ENCODE data around the gene SH3BGRL2.

GRCh38 chr6:79598012-79598411 lies 33.1 kb upstream of the SH3BGRL2 start:
- TF ChIP-seq, protein P1, sequence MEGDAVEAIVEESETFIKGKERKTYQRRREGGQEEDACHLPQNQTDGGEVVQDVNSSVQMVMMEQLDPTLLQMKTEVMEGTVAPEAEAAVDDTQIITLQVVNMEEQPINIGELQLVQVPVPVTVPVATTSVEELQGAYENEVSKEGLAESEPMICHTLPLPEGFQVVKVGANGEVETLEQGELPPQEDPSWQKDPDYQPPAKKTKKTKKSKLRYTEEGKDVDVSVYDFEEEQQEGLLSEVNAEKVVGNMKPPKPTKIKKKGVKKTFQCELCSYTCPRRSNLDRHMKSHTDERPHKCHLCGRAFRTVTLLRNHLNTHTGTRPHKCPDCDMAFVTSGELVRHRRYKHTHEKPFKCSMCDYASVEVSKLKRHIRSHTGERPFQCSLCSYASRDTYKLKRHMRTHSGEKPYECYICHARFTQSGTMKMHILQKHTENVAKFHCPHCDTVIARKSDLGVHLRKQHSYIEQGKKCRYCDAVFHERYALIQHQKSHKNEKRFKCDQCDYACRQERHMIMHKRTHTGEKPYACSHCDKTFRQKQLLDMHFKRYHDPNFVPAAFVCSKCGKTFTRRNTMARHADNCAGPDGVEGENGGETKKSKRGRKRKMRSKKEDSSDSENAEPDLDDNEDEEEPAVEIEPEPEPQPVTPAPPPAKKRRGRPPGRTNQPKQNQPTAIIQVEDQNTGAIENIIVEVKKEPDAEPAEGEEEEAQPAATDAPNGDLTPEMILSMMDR (IDR thresholded peaks at IDR 0.05; ENCODE audit: insufficient read depth, low read length), result no peak
- TF ChIP-seq GABPA (IDR thresholded peaks at IDR 0.05; ENCODE audit: low read depth) (no peak), POLR2AphosphoS5 (IDR thresholded peaks at IDR 0.05; ENCODE audit: low read depth) (no peak), SPI1 (IDR thresholded peaks at IDR 0.05; ENCODE audit: borderline replicate concordance, low read depth) (no peak)
- TF ChIP-seq, protein P2, sequence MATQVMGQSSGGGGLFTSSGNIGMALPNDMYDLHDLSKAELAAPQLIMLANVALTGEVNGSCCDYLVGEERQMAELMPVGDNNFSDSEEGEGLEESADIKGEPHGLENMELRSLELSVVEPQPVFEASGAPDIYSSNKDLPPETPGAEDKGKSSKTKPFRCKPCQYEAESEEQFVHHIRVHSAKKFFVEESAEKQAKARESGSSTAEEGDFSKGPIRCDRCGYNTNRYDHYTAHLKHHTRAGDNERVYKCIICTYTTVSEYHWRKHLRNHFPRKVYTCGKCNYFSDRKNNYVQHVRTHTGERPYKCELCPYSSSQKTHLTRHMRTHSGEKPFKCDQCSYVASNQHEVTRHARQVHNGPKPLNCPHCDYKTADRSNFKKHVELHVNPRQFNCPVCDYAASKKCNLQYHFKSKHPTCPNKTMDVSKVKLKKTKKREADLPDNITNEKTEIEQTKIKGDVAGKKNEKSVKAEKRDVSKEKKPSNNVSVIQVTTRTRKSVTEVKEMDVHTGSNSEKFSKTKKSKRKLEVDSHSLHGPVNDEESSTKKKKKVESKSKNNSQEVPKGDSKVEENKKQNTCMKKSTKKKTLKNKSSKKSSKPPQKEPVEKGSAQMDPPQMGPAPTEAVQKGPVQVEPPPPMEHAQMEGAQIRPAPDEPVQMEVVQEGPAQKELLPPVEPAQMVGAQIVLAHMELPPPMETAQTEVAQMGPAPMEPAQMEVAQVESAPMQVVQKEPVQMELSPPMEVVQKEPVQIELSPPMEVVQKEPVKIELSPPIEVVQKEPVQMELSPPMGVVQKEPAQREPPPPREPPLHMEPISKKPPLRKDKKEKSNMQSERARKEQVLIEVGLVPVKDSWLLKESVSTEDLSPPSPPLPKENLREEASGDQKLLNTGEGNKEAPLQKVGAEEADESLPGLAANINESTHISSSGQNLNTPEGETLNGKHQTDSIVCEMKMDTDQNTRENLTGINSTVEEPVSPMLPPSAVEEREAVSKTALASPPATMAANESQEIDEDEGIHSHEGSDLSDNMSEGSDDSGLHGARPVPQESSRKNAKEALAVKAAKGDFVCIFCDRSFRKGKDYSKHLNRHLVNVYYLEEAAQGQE (IDR thresholded peaks at IDR 0.05; ENCODE audit: insufficient replicate concordance, low read depth), result no peak
